Measurements from ENCODE around the gene ZNF555. TPM values are rescaled to one million over a fixed set of nuclear protein-coding genes. Genes with fewer than 3 reads are reported as not detected.

The ZNF555 gene
- total RNA-seq: 4.2 and 4.9 TPM in 2 replicates

GRCh38 chr19:2840794-2841791 is at the start of gene ZNF555:
TSS of gene ZNF555 (plus strand) at chr19:2841475. CDS start at chr19:2841573, 98 bp downstream.

GRCh38 chr19:2819540-2820111 is 21.6 kb upstream of the ZNF555 start, which contains the start of gene ZNF554:
TSS of gene ZNF554 (plus strand) at chr19:2819868. CDS start at chr19:2820072, 204 bp downstream.

DNA sequence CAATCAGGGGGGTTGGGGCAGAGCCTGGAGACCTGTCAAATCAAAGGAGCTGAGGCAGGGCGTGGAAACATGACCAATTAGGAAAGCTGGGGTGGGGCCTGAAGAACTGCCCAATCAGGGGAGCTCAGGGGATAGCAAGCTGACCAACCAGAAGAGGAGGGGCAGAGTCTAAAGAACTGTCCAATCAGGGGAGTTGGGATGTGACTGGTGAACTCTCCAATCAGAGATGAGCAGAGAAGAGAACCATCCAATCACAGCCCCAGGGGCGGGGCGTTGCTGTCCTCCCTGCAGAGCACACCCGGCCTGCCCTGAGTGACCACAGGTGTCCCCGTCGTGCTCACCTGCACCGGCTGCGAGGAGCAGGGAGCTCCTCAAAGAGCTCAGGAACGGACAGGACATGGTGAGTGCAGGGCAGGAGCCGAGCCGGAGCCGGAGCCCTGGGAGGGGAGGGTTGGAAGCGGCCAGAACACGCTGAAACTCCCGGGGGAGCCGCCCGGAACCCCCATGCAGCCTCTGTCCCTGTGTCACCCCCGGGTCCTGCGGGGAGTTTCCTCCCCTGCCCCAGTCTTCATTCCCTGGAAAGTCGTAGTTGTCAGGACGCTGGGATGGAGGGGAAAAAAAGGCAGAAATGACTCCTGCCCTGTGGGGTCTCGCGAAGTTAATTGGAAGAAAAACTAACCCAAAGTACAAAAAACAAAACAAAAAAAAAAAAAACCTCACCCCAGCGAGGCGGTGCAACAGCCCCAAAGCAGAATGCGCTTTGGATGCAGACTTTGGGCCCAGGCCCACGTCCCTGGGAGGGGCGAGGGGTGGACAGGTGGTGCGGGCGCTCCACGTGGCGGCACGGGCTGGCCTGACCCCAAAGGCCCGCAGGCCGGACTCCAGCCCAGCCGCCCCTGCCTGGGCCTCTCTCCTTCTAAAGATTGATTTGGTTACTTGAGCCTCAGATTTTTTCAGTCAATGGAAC is 26.0 kb downstream of the ZNF555 start, which contains the start of gene ZNF556:
Gene ZNF556, plus strand, starts transcription at position 311 of the 967 bp plus-strand sequence. Its CDS starts 87 bp downstream, at position 398.

GRCh38 chr19:2900296-2901252 is 59.3 kb downstream of the ZNF555 start, which contains the start of gene ZNF57:
TSS of gene ZNF57 (plus strand) at chr19:2900928. CDS start at chr19:2901046, 118 bp downstream.

Other genes with a start within 250 kb of the ZNF555 start
- not detected in 2 replicates for gene GNG7, start 138.8 kb upstream of the ZNF555 start, total RNA-seq
- not detected in 2 replicates for gene DIRAS1, start 120.1 kb upstream of the ZNF555 start, total RNA-seq
- 41.8 and 56.8 TPM in 2 replicates for gene SLC39A3, start 101.5 kb upstream of the ZNF555 start, total RNA-seq
- gene SGTA, start 58.2 kb upstream of the ZNF555 start, total RNA-seq: 60.8 and 84.7 TPM in 2 replicates
- gene THOP1, start 56.0 kb upstream of the ZNF555 start, total RNA-seq: 75.8 and 139 TPM in 2 replicates
- 1.1 and 1.6 TPM in 2 replicates for gene ZNF554, start 21.6 kb upstream of the ZNF555 start, total RNA-seq
- not detected in 2 replicates for gene ZNF556, start 25.9 kb downstream of the ZNF555 start, total RNA-seq
- 4.4 and 6.9 TPM in 2 replicates for gene ZNF57, start 59.5 kb downstream of the ZNF555 start, total RNA-seq
- 1.4 and 3.3 TPM in 2 replicates for gene ZNF77, start 103.5 kb downstream of the ZNF555 start, total RNA-seq
- not detected in 2 replicates for gene TLE6, start 136.1 kb downstream of the ZNF555 start, total RNA-seq
- gene TLE2, start 187.8 kb downstream of the ZNF555 start, total RNA-seq: 0.11 and 1.5 TPM in 2 replicates
- gene TLE5, start 221.0 kb downstream of the ZNF555 start, total RNA-seq: 255 and 333 TPM in 2 replicates